Spleen (tissue), 11 donors: Measurements from ENCODE around the gene EMC9. TPM values are rescaled to one million over a fixed set of nuclear protein-coding genes. Genes with fewer than 3 reads are reported as not detected.

Experiments
- DNase-seq: peaks from one replicate; pipeline ENCODE4 v3.0.0-alpha.2; 2020
- H3K27ac ChIP-seq, 8 donors: fragments of 200-600 bp; sonication (generic) in 7 of 8; 1 replicate in 4 of 8; 2 replicates in 4 of 8; pipeline versions ENCODE4 v1.5.0 to v1.8.0; 2016 to 2021; ENCODE audit warnings: inconsistent platforms in 4 of 8, mild to moderate bottlenecking in 4 of 8, moderate library complexity in 1 of 8
- H3K27me3 ChIP-seq, 7 donors: fragments of 200-600 bp; sonication (generic) in 6 of 7; replicated peaks in 1 of 7; 1 replicate in 4 of 7; 2 replicates in 3 of 7; pipeline versions ENCODE4 v1.5.0 to v1.8.0; 2016 to 2021; ENCODE audit warnings: inconsistent platforms in 3 of 7, mild to moderate bottlenecking in 1 of 7
- H3K36me3 ChIP-seq, 6 donors: fragments of 200-600 bp; sonication (generic) in 5 of 6; 1 replicate in 4 of 6; 2 replicates in 2 of 6; pipeline versions ENCODE4 v1.5.0 to v1.8.0; 2016 to 2021; ENCODE audit warnings: inconsistent platforms in 2 of 6
- H3K4me1 ChIP-seq, 6 donors: fragments of 200-600 bp; sonication (generic) in 5 of 6; 1 replicate in 3 of 6; 2 replicates in 3 of 6; pipeline versions ENCODE4 v1.5.0 to v1.8.0; 2016 to 2021; ENCODE audit warnings: inconsistent platforms in 3 of 6
- H3K4me3 ChIP-seq, 8 donors: fragments of 200-600 bp; sonication (generic) in 7 of 8; 1 replicate in 4 of 8; 2 replicates in 4 of 8; pipeline versions ENCODE4 v1.5.0 to v1.8.0; 2016 to 2021; ENCODE audit warnings: inconsistent platforms in 4 of 8, mild to moderate bottlenecking in 4 of 8, moderate library complexity in 2 of 8
- H3K9me3 ChIP-seq, 8 donors: fragments of 200-600 bp; sonication (generic) in 7 of 8; 1 replicate in 4 of 8; 2 replicates in 4 of 8; pipeline versions ENCODE4 v1.5.0 to v1.8.0; 2016 to 2021; ENCODE audit warnings: inconsistent platforms in 4 of 8
- POLR2A ChIP-seq, 3 donors: fragments of 450-650 bp; IDR thresholded peaks; one replicate each; pipeline ENCODE4 v1.5.1; 2017; ENCODE audit warnings: antibody characterized with exemption in 3 of 3, mild to moderate bottlenecking in 1 of 3
- POLR2AphosphoS5 ChIP-seq, 3 donors: sonication (generic); formaldehyde crosslinking; IDR thresholded peaks; one replicate each; pipeline ENCODE4 v1.5.1; 2017; ENCODE audit warnings: antibody characterized with exemption in 3 of 3
- WGBS, 5 donors: extraction: QIAGEN DNeasy Blood & Tissue Kit in 3 of 5; methylation state at CpG; one replicate each; pipeline versions ENCODE4 v1.1.5 to v1.1.7; 2013 to 2018; 5-methylcytosine and 5-hydroxymethylcytosine counted together
- intact Hi-C: fragments of 100-400 bp; cut with DNase I; formaldehyde crosslinking; loops from one replicate; pipeline ENCODE4 v1.15.0; 2023; ENCODE audit warnings: low total_unique reads
- polyA plus RNA-seq, 3 donors: library from polyadenylated mRNA; stranded (reverse); fragments of 200-250 nt; gene quantifications; one replicate each; pipeline ENCODE4 v1.2.1, GENCODE V29; 2013
- total RNA-seq, 7 donors: library from RNA; depleted of rRNA in 3 of 7; stranded (reverse); fragments of >200 nt in 3 of 7; fragmentation: NEBNext Ultra II Directional in 4 of 7; extraction: Animal tissue kit (Norgen Biotek cat#: 25700) in 4 of 7; gene quantifications; one replicate each; pipeline versions ENCODE4 v1.1.0 to v1.2.1, GENCODE V29; 2016 to 2021
- TF ChIP-seq, protein P1 (sequence below), 11 experiments: fragments of 200-600 bp in 7 of 11; fragments of 450-650 bp in 4 of 11; sonication (generic) in 4 of 11; IDR thresholded peaks in 8 of 11; conservative IDR thresholded peaks in 3 of 11; 1 replicate in 7 of 11; 2 replicates in 4 of 11; pipeline versions ENCODE4 v1.4.0 to v1.8.0; 2016 to 2021; ENCODE audit warnings: antibody characterized with exemption in 11 of 11, inconsistent platforms in 4 of 11, mild to moderate bottlenecking in 1 of 11
- donor health status: healthy with polysubstance abuse.
- donor health status: DM: no; HTN: no; CAD: no; lungs with moderate emphysema.
- donor health status: DM: no; HTN: no; CAD: no.
- donor health status: Bipolar disorder and iron deficiency.
- donor health status: healthy.
- donor health status: DM: no; HTN: no; CAD: no.
- donor health status: DM: yes; HTN: yes; CAD: no.

Gene EMC9
- total and polyA plus RNA-seq, 10 donors: 17.7 to 50.6 (median 22.3) TPM

DNA sequence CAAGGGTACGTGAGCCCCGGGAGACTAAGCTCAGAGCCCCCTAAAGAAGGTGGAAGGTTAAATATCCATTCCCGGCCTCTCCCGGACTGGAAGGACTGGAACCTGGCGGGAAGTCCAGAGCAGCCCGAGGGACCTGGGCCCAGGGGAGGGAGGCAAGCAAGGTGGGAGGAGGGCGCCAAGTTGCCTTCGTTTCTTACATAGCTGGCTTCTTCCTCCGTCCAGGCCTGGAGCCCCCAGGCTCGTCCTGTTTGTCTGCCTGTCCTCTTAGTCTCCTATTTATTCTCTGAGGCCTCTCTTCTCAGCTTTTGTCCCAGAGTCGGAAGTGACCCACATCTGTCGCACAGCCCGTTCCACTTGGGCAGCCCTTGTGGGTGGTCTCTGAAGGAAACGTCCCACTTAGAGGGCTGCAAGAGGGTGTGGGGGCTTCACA lies 46.5 kb downstream of the EMC9 start:
- Histone ChIP-seq H3K4me1 (peaks cover 10 to 52% (median 34%) of the 10 kb centered on the region in 6 donors), H3K27ac (peak overlapping the region; percentile 96 to 100 (median 99)), H3K4me3 (peak overlapping the region; percentile 63 to 91 (median 77)), H3K36me3 (peaks cover 0 to 34% (median 23%) of the 10 kb centered on the region in 6 donors), H3K27me3 (no peaks in the 10 kb centered on the region), H3K9me3 (no peaks in the 10 kb centered on the region)
- 0 to 3% (median 3%) methylated on average over 12 to 14 of the region's 14 CpGs for WGBS, 5 donors
- peak; percentile 83 for DNase-seq
- TF ChIP-seq POLR2A (IDR thresholded peaks at IDR 0.05) (no peak), POLR2AphosphoS5 (IDR thresholded peaks at IDR 0.05) (no peak)
- TF ChIP-seq, protein P1, sequence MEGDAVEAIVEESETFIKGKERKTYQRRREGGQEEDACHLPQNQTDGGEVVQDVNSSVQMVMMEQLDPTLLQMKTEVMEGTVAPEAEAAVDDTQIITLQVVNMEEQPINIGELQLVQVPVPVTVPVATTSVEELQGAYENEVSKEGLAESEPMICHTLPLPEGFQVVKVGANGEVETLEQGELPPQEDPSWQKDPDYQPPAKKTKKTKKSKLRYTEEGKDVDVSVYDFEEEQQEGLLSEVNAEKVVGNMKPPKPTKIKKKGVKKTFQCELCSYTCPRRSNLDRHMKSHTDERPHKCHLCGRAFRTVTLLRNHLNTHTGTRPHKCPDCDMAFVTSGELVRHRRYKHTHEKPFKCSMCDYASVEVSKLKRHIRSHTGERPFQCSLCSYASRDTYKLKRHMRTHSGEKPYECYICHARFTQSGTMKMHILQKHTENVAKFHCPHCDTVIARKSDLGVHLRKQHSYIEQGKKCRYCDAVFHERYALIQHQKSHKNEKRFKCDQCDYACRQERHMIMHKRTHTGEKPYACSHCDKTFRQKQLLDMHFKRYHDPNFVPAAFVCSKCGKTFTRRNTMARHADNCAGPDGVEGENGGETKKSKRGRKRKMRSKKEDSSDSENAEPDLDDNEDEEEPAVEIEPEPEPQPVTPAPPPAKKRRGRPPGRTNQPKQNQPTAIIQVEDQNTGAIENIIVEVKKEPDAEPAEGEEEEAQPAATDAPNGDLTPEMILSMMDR (IDR thresholded peaks at IDR 0.05 in 8 of 11, conservative IDR thresholded peaks at IDR 0.05 in 3 of 11): peak in 1 of 11 experiments; percentile 4
- intact Hi-C loops: loop anchor here (5.0 kb wide), 1 partner anchor 83 kb away; no protein-coding TSS in a partner anchor

DNA sequence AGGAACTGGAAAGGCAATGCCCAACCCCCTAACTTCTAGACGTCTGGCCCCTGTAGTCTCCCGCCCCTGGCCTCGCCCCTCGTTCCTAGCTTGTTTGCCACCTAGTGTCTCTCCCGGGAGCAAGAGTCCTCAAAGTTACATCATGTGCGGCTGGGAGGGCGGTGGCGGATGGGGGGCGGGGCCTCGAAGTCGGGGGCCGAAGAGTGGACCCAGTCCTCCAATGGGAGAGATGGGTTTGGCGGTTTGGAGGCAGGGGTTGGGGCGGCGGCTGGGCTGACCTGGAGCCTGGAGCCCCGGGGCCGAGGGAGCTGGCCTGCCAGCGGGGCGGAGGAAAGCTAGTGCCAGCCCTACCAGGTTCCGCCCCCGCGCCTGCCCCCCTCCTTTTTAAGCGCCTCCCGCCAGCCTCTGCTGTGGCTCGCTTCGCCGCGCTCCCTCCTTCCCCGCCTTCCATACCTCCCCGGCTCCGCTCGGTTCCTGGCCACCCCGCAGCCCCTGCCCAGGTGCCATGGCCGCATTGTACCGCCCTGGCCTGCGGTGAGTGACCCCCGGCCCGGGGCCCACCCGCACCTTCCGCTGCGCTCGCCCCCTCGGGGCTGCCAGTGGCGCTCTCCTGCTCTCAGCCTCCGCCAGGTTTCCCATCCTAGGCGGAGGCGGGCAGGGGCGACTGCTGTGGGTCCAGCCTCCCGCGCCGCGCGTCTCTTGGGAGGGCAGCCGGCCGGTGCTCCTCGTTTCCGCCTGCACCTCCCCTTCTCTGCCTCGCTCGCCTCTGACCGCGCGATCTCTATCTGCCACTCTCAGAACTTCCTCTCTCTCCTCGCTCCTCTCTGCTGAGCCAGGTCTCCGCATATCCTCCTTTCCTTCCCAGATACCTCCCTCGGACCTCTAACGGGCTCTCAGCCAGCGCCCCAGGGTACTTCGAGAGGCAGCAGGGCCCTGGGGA lies 47.2 kb downstream of the EMC9 start, which contains the start of gene PCK2:
Gene PCK2, plus strand, starts transcription at position 411 of the 940 bp plus-strand sequence. Its CDS starts 95 bp downstream, at position 506.
- Histone ChIP-seq H3K36me3 (peaks cover 0 to 27% (median 16%) of the 10 kb centered on the region in 6 donors), H3K27ac (peak within 1 kb of the TSS; percentile 96 to 100 (median 99)), H3K27me3 (no peaks in the 10 kb centered on the region), H3K9me3 (no peaks in the 10 kb centered on the region), H3K4me3 (peak within 1 kb of the TSS; percentile 63 to 91 (median 77)), H3K4me1 (peaks cover 10 to 52% (median 34%) of the 10 kb centered on the region in 6 donors)
- intact Hi-C loops: loop anchor here (5.0 kb wide), 1 partner anchor 82 kb away; no protein-coding TSS in a partner anchor
- WGBS, 5 donors: 0 to 1% (median 0%) methylated on average over 55 to 68 of the region's 68 CpGs
- TF ChIP-seq, protein P1 (IDR thresholded peaks at IDR 0.05 in 8 of 11, conservative IDR thresholded peaks at IDR 0.05 in 3 of 11): peak in 6 of 11 experiments; percentile 1 to 46 (median 18)
- TF ChIP-seq POLR2A (IDR thresholded peaks at IDR 0.05) (peak in 1 of 3 donors; percentile 15), POLR2AphosphoS5 (IDR thresholded peaks at IDR 0.05) (peak; percentile 89 to 90 (median 89))
- DNase-seq: peak; percentile 96

- Histone ChIP-seq H3K36me3 (peaks cover 0 to 19% (median 8%) of the 10 kb centered on the region in 6 donors), H3K9me3 (no peaks in the 10 kb centered on the region), H3K27me3 (no peaks in the 10 kb centered on the region), H3K4me1 (peaks cover 10 to 52% (median 34%) of the 10 kb centered on the region in 6 donors), H3K27ac (peak overlapping the region; percentile 96 to 100 (median 99)), H3K4me3 (peak overlapping the region in 7 of 8 donors; percentile 63 to 90 (median 73))
- WGBS, 5 donors: 76 to 85% (median 82%) methylated on average over 19 of the region's 19 CpGs
- intact Hi-C loops: loop anchor here (5.0 kb wide), 1 partner anchor 81 kb away; no protein-coding TSS in a partner anchor
- DNase-seq: peak; percentile 72
- no peak for TF ChIP-seq POLR2A (IDR thresholded peaks at IDR 0.05)
Observed at GRCh38 chr14:24093207-24093900, 48.0 kb downstream of the EMC9 start.

DNA sequence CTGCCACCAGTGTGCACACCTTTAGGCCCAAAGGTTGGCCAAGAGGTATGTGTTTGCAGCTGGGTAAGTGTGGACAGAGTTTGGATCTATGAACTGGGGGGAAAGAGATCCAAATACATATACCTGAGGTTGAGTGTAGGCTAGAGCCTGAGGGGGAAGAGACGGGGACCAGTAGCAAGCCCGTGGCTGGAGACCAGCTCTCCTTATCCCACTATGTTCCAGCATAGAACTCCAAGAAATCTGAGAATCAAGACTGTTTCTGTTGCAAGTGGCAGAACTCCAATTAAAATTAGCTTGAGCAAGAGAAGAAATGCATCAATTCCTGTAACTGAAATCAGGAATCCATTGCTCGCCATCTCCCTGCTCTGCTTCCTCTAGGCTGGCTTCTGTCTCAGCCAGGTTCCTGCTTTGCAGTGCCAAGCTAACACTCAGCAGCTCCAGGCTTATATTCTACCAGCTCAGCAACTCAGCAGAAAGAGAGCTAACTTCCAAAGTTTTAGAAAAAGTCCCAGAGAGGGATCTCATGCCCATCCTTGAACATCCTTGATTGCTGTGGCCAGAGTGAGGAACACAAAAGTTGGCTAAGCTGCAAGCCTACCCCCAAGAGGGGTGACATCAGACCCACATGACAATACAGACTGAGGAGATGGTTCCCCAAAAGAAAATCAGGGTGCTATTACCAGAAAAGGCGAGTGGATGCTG lies 48.7 kb downstream of the EMC9 start:
- Histone ChIP-seq H3K36me3 (peaks cover 0 to 12% (median under 1%) of the 10 kb centered on the region in 6 donors), H3K27me3 (no peaks in the 10 kb centered on the region), H3K9me3 (no peaks in the 10 kb centered on the region), H3K4me1 (peaks cover 10 to 52% (median 34%) of the 10 kb centered on the region in 6 donors), H3K4me3 (no peak overlapping the region), H3K27ac (peak overlapping the region in 4 of 8 donors; percentile 97 to 100 (median 99))
- peak; percentile 35 for DNase-seq
- TF ChIP-seq, protein P1 (IDR thresholded peaks at IDR 0.05 in 8 of 11, conservative IDR thresholded peaks at IDR 0.05 in 3 of 11): no peak
- TF ChIP-seq POLR2AphosphoS5 (IDR thresholded peaks at IDR 0.05): no peak
- no peak for TF ChIP-seq POLR2A (IDR thresholded peaks at IDR 0.05)
- WGBS, 5 donors: 83 to 91% (median 85%) methylated on average over 4 of the region's 4 CpGs
- intact Hi-C loops: loop anchor here (5.0 kb wide), 1 partner anchor 80 kb away; no protein-coding TSS in a partner anchor
